HEK293 (cell line): ENCODE results near the gene ADGRG7.

ENCODE experiments used
- CTCF ChIA-PET: fragments of 350-600 bp; formaldehyde crosslinking; extraction: SDS; loops from one replicate; lab custom pipeline; 2021; ENCODE audit warnings: antibody characterized with exemption; lab: Yijun Ruan, JAX
- POLR2A ChIA-PET: fragments of 300-600 bp; formaldehyde crosslinking; extraction: SDS; loops from one replicate; lab custom pipeline; 2020; ENCODE audit warnings: antibody characterized with exemption, inconsistent platforms; lab: Yijun Ruan, JAX
- H3K27ac ChIP-seq: fragments of 200-500 bp; sonication (Bioruptor generic); 2 replicates; pipeline ENCODE4 v1.5.1; 2014; ENCODE audit warnings: low read depth, low read length, control low read depth, inconsistent platforms; ENCODE audit errors: extremely low read depth
- H3K36me3 ChIP-seq, 2 experiments: fragments of 200-500 bp in 1 of 2; sonication (Bioruptor generic) in 1 of 2; 1 replicate in 1 of 2; 2 replicates in 1 of 2; pipeline ENCODE4 v1.5.1; 2014 to 2017; ENCODE audit warnings: inconsistent platforms in 2 of 2, low read length in 2 of 2; ENCODE audit not compliant: control insufficient read depth in 2 of 2, insufficient read depth in 1 of 2
- H3K4me1 ChIP-seq: fragments of 200-500 bp; sonication (Bioruptor generic); 2 replicates; pipeline ENCODE4 v1.5.1; 2014; ENCODE audit warnings: mild to moderate bottlenecking, low read length, inconsistent platforms; ENCODE audit not compliant: control insufficient read depth, insufficient read depth
- H3K4me3 ChIP-seq: 2 replicates; pipeline ENCODE4 v1.5.1; 2011; ENCODE audit warnings: low read depth, mild to moderate bottlenecking, control low read depth, low read length, moderate library complexity
- H3K9me3 ChIP-seq: fragments of 200-500 bp; sonication (Bioruptor generic); 2 replicates; pipeline ENCODE4 v1.5.1; 2014; ENCODE audit warnings: low read depth, low read length, inconsistent platforms; ENCODE audit not compliant: control insufficient read depth, insufficient read depth
- SP2 ChIP-seq: fragments of 450-650 bp; formaldehyde crosslinking; IDR thresholded peaks from 2 replicates; pipeline ENCODE4 v1.5.1; 2016; ENCODE audit warnings: missing biosample characterization, missing genetic modification characterization
- SP3 ChIP-seq: fragments of 450-650 bp; formaldehyde crosslinking; IDR thresholded peaks from 2 replicates; pipeline ENCODE4 v1.5.1; 2016; ENCODE audit warnings: missing biosample characterization, missing genetic modification characterization
- TCF7L2 ChIP-seq: IDR thresholded peaks from 2 replicates; pipeline ENCODE4 v1.6.1; 2011; ENCODE audit warnings: low read depth, mild to moderate bottlenecking, inconsistent platforms, low read length, moderate library complexity, borderline replicate concordance
- TSHZ1 ChIP-seq: fragments of 450-650 bp; formaldehyde crosslinking; IDR thresholded peaks from 2 replicates; pipeline ENCODE4 v1.5.1; 2016; ENCODE audit warnings: missing biosample characterization, missing genetic modification characterization, borderline replicate concordance
- YY1 ChIP-seq: fragments of 450-650 bp; formaldehyde crosslinking; IDR thresholded peaks from 2 replicates; pipeline ENCODE4 v1.5.1; 2018; ENCODE audit warnings: missing biosample characterization, missing genetic modification characterization
- ZBTB11 ChIP-seq: fragments of 450-650 bp; formaldehyde crosslinking; conservative IDR thresholded peaks from 2 replicates; pipeline ENCODE4 v1.5.1; 2016; ENCODE audit warnings: low read depth, missing biosample characterization, missing genetic modification characterization
- ZBTB7A ChIP-seq: fragments of 450-650 bp; formaldehyde crosslinking; IDR thresholded peaks from 2 replicates; pipeline ENCODE4 v1.5.1; 2016; ENCODE audit warnings: low read depth, missing biosample characterization, missing genetic modification characterization
- ZFP41 ChIP-seq: fragments of 450-650 bp; formaldehyde crosslinking; IDR thresholded peaks from 2 replicates; pipeline ENCODE4 v1.5.1; 2016; ENCODE audit warnings: missing biosample characterization, missing genetic modification characterization, borderline replicate concordance
- ZNF23 ChIP-seq: fragments of 450-650 bp; formaldehyde crosslinking; IDR thresholded peaks from 2 replicates; pipeline ENCODE4 v1.5.1; 2016; ENCODE audit warnings: missing biosample characterization, missing genetic modification characterization, borderline replicate concordance
- ZNF248 ChIP-seq: fragments of 450-650 bp; formaldehyde crosslinking; IDR thresholded peaks from 2 replicates; pipeline ENCODE4 v1.5.1; 2017; ENCODE audit warnings: missing biosample characterization, missing genetic modification characterization
- ZNF274 ChIP-seq, 2 experiments: fragments of 200-500 bp in 1 of 2; fragments of 450-650 bp in 1 of 2; sonication (Bioruptor generic) in 1 of 2; formaldehyde crosslinking in 1 of 2; IDR thresholded peaks; 2 replicates each; pipeline versions ENCODE4 v1.5.1 to v1.6.1; 2014 to 2016; ENCODE audit warnings: borderline replicate concordance in 1 of 2, inconsistent platforms in 1 of 2, low read length in 1 of 2, missing biosample characterization in 1 of 2, missing genetic modification characterization in 1 of 2
- ZNF335 ChIP-seq: fragments of 450-650 bp; formaldehyde crosslinking; conservative IDR thresholded peaks from 2 replicates; pipeline ENCODE4 v1.5.1; 2016; ENCODE audit warnings: missing biosample characterization, missing genetic modification characterization
- ZNF350 ChIP-seq: fragments of 450-650 bp; formaldehyde crosslinking; IDR thresholded peaks from 2 replicates; pipeline ENCODE4 v1.5.0; 2017; ENCODE audit warnings: missing biosample characterization, mild to moderate bottlenecking, missing genetic modification characterization
- ZNF394 ChIP-seq: fragments of 450-650 bp; formaldehyde crosslinking; IDR thresholded peaks from 2 replicates; pipeline ENCODE4 v1.5.1; 2016; ENCODE audit warnings: missing biosample characterization, missing genetic modification characterization, mild to moderate bottlenecking, moderate library complexity, borderline replicate concordance
- ZNF501 ChIP-seq: fragments of 450-650 bp; formaldehyde crosslinking; IDR thresholded peaks from 2 replicates; pipeline ENCODE4 v1.5.1; 2016; ENCODE audit warnings: missing biosample characterization, missing genetic modification characterization
- ZNF76 ChIP-seq: fragments of 450-650 bp; formaldehyde crosslinking; IDR thresholded peaks from 2 replicates; pipeline ENCODE4; 2016; ENCODE audit warnings: low read depth, missing biosample characterization, missing genetic modification characterization, borderline replicate concordance
- ZNF791 ChIP-seq: fragments of 450-650 bp; formaldehyde crosslinking; IDR thresholded peaks from 2 replicates; pipeline ENCODE4 v1.5.1; 2016; ENCODE audit warnings: missing biosample characterization, missing genetic modification characterization
- ZNF843 ChIP-seq: fragments of 450-650 bp; formaldehyde crosslinking; IDR thresholded peaks from 2 replicates; pipeline ENCODE4 v1.5.1; 2016; ENCODE audit warnings: missing biosample characterization, missing genetic modification characterization
- TF ChIP-seq, protein P1 (sequence below): IDR thresholded peaks from 2 replicates; pipeline ENCODE4 v1.6.1; 2011; ENCODE audit warnings: mild to moderate bottlenecking, low read depth, low read length, borderline replicate concordance
- TF ChIP-seq, protein P2 (sequence below): fragments of 450-650 bp; formaldehyde crosslinking; IDR thresholded peaks from 2 replicates; pipeline ENCODE4 v1.5.1; 2016; ENCODE audit warnings: missing biosample characterization, missing genetic modification characterization

ADGRG7 gene

GRCh38 chr3:100600181-100601042 is 9.0 kb upstream of the ADGRG7 start:
- TF ChIP-seq ZNF350 (tag by site-specific recombination) (no peak), ZNF23 (tag by site-specific recombination) (no peak)
- TF ChIP-seq, protein P1, sequence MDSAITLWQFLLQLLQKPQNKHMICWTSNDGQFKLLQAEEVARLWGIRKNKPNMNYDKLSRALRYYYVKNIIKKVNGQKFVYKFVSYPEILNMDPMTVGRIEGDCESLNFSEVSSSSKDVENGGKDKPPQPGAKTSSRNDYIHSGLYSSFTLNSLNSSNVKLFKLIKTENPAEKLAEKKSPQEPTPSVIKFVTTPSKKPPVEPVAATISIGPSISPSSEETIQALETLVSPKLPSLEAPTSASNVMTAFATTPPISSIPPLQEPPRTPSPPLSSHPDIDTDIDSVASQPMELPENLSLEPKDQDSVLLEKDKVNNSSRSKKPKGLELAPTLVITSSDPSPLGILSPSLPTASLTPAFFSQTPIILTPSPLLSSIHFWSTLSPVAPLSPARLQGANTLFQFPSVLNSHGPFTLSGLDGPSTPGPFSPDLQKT: no peak
- ChIA-PET POLR2A (no interaction called here), CTCF (interaction anchor here (0.6 to 1.7 kb wide), 5 partner anchors 9 to 1082 kb away, joined by 3 to 5 read pairs (median 3); no protein-coding TSS in a partner anchor)
- Histone ChIP-seq H3K27ac (no peak overlapping the region), H3K36me3 (no peaks in the 10 kb centered on the region), H3K9me3 (no peaks in the 10 kb centered on the region), H3K4me1 (no peaks in the 10 kb centered on the region), H3K4me3 (no peak overlapping the region)

DNA sequence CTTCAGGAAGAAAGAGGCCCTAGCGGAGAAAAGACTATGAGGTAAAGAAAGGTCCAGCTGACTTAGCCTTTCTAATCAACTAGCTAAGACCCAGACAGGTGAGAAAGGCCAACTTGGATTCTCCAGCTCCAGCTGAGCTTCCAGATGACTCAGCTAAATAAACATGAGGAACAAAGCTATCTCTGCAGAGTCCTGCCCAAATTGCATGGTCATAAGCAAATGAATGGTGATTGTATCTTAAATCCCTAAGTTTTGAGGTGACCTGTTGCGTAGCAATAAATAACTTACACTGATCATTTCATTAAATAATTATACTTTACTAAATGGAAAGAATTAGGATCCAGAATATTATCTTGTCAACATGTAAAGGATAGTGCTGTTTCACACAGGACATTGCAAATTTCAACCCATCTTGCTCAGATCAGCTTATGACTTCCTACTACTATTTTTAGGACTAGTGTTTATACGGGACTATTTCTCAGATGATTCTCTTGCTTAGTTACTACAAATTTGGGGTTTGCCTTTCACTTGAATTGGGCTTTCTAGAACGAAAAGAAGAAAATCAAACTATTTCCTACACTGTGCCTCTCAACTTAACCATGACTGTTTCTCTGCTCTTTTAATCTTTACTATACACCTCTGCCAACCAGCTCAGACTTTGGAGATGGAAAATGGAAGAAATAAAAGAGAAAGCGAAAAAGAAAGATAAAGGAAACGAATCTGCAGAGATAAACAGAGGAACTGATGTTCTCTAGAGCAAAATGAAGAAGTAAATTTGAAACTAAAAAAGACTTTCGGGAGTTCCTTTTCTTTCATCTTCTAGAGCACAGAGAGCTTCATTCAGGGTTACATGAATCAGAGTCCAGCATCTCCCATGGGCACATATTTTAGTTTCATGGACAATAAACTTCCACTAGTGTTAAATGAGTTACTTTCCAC is 6.6 kb upstream of the ADGRG7 start:
- Histone ChIP-seq H3K27ac (no peak overlapping the region), H3K4me1 (no peaks in the 10 kb centered on the region), H3K9me3 (no peaks in the 10 kb centered on the region), H3K4me3 (no peak overlapping the region), H3K36me3 (no peaks in the 10 kb centered on the region)
- ChIA-PET CTCF (interaction anchor here (0.6 to 2.3 kb wide), 9 partner anchors 9 to 910 kb away, joined by 3 to 7 read pairs (median 4); no protein-coding TSS in a partner anchor), POLR2A (no interaction called here)
- TF ChIP-seq ZNF843 (no peak), SP3 (tag by site-specific recombination) (no peak), ZNF394 (tag by site-specific recombination) (no peak), TSHZ1 (tag by site-specific recombination) (no peak), ZBTB7A (tag by site-specific recombination) (no peak), ZFP41 (no peak), TCF7L2 (no peak), ZNF501 (no peak), ZNF274 (IDR thresholded peaks at IDR 0.05; ENCODE audit: low read length) (no peak), ZNF274 (tag by site-specific recombination; IDR thresholded peaks at IDR 0.05; ENCODE audit: borderline replicate concordance) (no peak), ZNF248 (tag by site-specific recombination) (no peak), ZNF335 (tag by site-specific recombination) (no peak), ZNF76 (tag by site-specific recombination) (no peak), ZNF791 (tag by site-specific recombination) (no peak), YY1 (no peak), ZBTB11 (tag by site-specific recombination) (no peak), SP2 (tag by site-specific recombination) (no peak)
- TF ChIP-seq, protein P2, sequence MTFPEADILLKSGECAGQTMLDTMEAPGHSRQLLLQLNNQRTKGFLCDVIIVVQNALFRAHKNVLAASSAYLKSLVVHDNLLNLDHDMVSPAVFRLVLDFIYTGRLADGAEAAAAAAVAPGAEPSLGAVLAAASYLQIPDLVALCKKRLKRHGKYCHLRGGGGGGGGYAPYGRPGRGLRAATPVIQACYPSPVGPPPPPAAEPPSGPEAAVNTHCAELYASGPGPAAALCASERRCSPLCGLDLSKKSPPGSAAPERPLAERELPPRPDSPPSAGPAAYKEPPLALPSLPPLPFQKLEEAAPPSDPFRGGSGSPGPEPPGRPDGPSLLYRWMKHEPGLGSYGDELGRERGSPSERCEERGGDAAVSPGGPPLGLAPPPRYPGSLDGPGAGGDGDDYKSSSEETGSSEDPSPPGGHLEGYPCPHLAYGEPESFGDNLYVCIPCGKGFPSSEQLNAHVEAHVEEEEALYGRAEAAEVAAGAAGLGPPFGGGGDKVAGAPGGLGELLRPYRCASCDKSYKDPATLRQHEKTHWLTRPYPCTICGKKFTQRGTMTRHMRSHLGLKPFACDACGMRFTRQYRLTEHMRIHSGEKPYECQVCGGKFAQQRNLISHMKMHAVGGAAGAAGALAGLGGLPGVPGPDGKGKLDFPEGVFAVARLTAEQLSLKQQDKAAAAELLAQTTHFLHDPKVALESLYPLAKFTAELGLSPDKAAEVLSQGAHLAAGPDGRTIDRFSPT: no peak
